Activated CD8-positive, alpha-beta T cell treated with anti-CD3 and anti-CD28 coated beads for 36 hours (primary cell): ENCODE results near the gene MRPL17. TPM values are rescaled to one million over a fixed set of nuclear protein-coding genes. Genes with fewer than 3 reads are reported as not detected.

Experiments used
- ATAC-seq: fragments of 200-7000 bp; cut with Tn5 transposase; one replicate; pipeline ENCODE4 v1.10.0; 2021; ENCODE audit warnings: mild to moderate bottlenecking, moderate library complexity
- CTCF ChIA-PET: fragments of 350-600 bp; sonication (Branson Sonifier 250); formaldehyde crosslinking; loops from one replicate; lab custom pipeline; 2021; ENCODE audit warnings: antibody characterized with exemption; lab: Charles Lee
- POLR2A ChIA-PET: fragments of 350-600 bp; sonication (Branson Sonifier 250); formaldehyde crosslinking; loops from one replicate; lab custom pipeline; 2021; ENCODE audit warnings: antibody characterized with exemption; lab: Charles Lee
- DNase-seq: peaks from one replicate; pipeline ENCODE4 v3.0.0-alpha.2; 2020
- H3K27ac Mint-ChIP-seq: one replicate; pipeline ENCODE4 v1.8.0; 2021; ENCODE audit warnings: mild to moderate bottlenecking, mixed read lengths
- H3K27me3 Mint-ChIP-seq: one replicate; pipeline ENCODE4 v1.8.0; 2021; ENCODE audit warnings: mixed read lengths
- H3K36me3 Mint-ChIP-seq: one replicate; pipeline ENCODE4 v1.8.0; 2021; ENCODE audit warnings: low read depth, mixed read lengths
- H3K4me1 Mint-ChIP-seq: one replicate; pipeline ENCODE4 v1.8.0; 2021; ENCODE audit warnings: low read depth, mixed read lengths
- H3K4me3 Mint-ChIP-seq: one replicate; pipeline ENCODE4 v1.8.0; 2021; ENCODE audit warnings: mild to moderate bottlenecking, moderate library complexity, mixed read lengths
- H3K9me3 Mint-ChIP-seq: one replicate; pipeline ENCODE4 v1.8.0; 2021; ENCODE audit warnings: mixed read lengths
- CTCF ChIP-seq: fragments of 200-600 bp; IDR thresholded peaks from one replicate; pipeline ENCODE4 v1.8.0; 2022; ENCODE audit warnings: antibody characterized with exemption, mild to moderate bottlenecking
- intact Hi-C: fragments of 100-400 bp; cut with micrococcal nuclease; formaldehyde crosslinking; loops from one replicate; pipeline ENCODE4 v1.10.0; 2022
- total RNA-seq, 2 experiments: library from RNA; stranded (reverse); gene quantifications; one replicate each; pipeline ENCODE4 v1.2.3, GENCODE V29; 2021

The MRPL17 gene
- total RNA-seq, 2 experiments from 2014 or later, result 140 to 144 TPM

GRCh38 chr11:6646071-6646470, 37.1 kb downstream of the MRPL17 start:
- Mint-ChIP-seq H3K36me3 (no peaks in the 10 kb centered on the region), H3K9me3 (no peaks in the 10 kb centered on the region), H3K27ac (no peak overlapping the region), H3K4me1 (no peaks in the 10 kb centered on the region), H3K4me3 (no peak overlapping the region), H3K27me3 (no peaks in the 10 kb centered on the region)
- ATAC-seq, result no peak
- CTCF ChIA-PET, result interaction anchor here (0.9 to 1.6 kb wide), 4 partner anchors 14 to 115 kb away, joined by 3 to 6 read pairs (median 4); partner anchors contain the start of gene MRPL17
- intact Hi-C loops, result no loop called here
- peak; percentile 40 for DNase-seq
- POLR2A ChIA-PET, result interaction anchor here (0.6 to 4.4 kb wide), 5 partner anchors 14 to 36 kb away, joined by 3 to 20 read pairs (median 3); partner anchors contain the start of genes MRPL17, TAF10 and TPP1
- no peak for TF ChIP-seq CTCF

GRCh38 chr11:6642957-6643356, 40.2 kb downstream of the MRPL17 start:
- intact Hi-C loops, result no loop called here
- Mint-ChIP-seq H3K27ac (no peak overlapping the region), H3K4me3 (no peak overlapping the region), H3K36me3 (no peaks in the 10 kb centered on the region), H3K27me3 (no peaks in the 10 kb centered on the region), H3K9me3 (no peaks in the 10 kb centered on the region), H3K4me1 (no peaks in the 10 kb centered on the region)
- ChIA-PET CTCF (interaction anchor here (0.8 to 1.6 kb wide), 4 partner anchors 10 to 199 kb away, joined by 3 to 4 read pairs (median 4); no protein-coding TSS in a partner anchor), POLR2A (interaction anchor here (0.7 to 1.5 kb wide), 4 partner anchors 15 to 264 kb away, joined by 3 to 4 read pairs (median 4); no protein-coding TSS in a partner anchor)
- ATAC-seq (no peak), DNase-seq (peak; percentile 18)
- TF ChIP-seq CTCF, result no peak

DNA sequence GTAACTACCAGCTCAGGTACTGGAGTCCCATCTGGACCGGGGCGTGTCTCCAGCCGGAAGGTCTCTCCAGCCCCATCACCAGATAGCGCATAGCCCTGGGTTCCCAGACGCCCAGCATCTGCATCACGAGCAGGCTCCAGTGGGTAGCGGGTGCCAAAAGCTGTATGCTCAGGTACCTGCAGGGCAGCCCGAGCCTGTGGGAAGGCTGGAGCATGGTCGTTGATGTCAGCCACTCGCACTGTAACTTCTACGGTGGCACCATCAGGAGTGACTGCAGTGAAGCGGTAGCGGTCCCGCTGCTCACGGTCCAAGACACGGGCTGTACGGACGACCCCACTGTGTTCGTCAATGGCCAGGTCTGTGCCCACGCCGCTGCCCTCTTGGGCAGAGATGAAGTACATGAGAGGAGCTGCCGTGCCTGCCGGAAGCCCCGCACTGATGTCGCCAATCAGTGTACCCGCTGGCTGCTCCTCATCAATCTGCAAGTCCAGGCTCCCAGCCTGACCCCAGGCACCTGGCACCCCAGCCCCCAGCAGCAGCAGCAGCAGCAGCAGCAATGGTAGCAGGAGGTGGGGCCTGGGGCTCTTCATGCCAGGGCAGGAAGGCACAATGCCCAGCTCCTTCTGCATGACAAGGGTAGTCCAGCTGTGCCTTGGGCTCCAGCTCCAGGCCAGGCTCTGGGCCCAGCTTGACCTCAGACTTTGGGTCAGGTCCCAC, 42.0 kb downstream of the MRPL17 start:
- Mint-ChIP-seq H3K27ac (no peak overlapping the region), H3K4me1 (no peaks in the 10 kb centered on the region), H3K36me3 (no peaks in the 10 kb centered on the region), H3K27me3 (no peaks in the 10 kb centered on the region), H3K9me3 (no peaks in the 10 kb centered on the region), H3K4me3 (no peak overlapping the region)
- DNase-seq, result no peak
- intact Hi-C loops, result no loop called here
- ChIA-PET POLR2A (no interaction called here), CTCF (interaction anchor here (0.7 to 1.0 kb wide), 3 partner anchors 12 to 110 kb away, joined by 3 read pairs; no protein-coding TSS in a partner anchor)
- ATAC-seq, result no peak
- no peak for TF ChIP-seq CTCF

GRCh38 chr11:6640036-6640984, 42.8 kb downstream of the MRPL17 start:
- CTCF ChIA-PET, result interaction anchor here (1.0 kb wide), 1 partner anchor 109 kb away, joined by 3 read pairs; no protein-coding TSS in a partner anchor
- Mint-ChIP-seq H3K9me3 (no peaks in the 10 kb centered on the region), H3K4me3 (no peak overlapping the region), H3K27me3 (no peaks in the 10 kb centered on the region), H3K4me1 (no peaks in the 10 kb centered on the region), H3K36me3 (no peaks in the 10 kb centered on the region), H3K27ac (no peak overlapping the region)
- no peak for TF ChIP-seq CTCF
- intact Hi-C loops, result no loop called here
- ATAC-seq, result no peak
- DNase-seq, result no peak
- POLR2A ChIA-PET, result interaction anchor here (1.1 kb wide), 1 partner anchor 21 kb away, joined by 4 read pairs; the partner anchor contains the start of gene TPP1
